Measurements from ENCODE around the gene SLC38A10. TPM values are rescaled to one million over a fixed set of nuclear protein-coding genes. Genes with fewer than 3 reads are reported as not detected.

SLC38A10 gene
- total and polyA plus RNA-seq, 2 of the 13 experiments (the other 11 are each of a cell fraction or from before 2014, with no cell fraction given): 23.4 to 55.8 TPM

DNA sequence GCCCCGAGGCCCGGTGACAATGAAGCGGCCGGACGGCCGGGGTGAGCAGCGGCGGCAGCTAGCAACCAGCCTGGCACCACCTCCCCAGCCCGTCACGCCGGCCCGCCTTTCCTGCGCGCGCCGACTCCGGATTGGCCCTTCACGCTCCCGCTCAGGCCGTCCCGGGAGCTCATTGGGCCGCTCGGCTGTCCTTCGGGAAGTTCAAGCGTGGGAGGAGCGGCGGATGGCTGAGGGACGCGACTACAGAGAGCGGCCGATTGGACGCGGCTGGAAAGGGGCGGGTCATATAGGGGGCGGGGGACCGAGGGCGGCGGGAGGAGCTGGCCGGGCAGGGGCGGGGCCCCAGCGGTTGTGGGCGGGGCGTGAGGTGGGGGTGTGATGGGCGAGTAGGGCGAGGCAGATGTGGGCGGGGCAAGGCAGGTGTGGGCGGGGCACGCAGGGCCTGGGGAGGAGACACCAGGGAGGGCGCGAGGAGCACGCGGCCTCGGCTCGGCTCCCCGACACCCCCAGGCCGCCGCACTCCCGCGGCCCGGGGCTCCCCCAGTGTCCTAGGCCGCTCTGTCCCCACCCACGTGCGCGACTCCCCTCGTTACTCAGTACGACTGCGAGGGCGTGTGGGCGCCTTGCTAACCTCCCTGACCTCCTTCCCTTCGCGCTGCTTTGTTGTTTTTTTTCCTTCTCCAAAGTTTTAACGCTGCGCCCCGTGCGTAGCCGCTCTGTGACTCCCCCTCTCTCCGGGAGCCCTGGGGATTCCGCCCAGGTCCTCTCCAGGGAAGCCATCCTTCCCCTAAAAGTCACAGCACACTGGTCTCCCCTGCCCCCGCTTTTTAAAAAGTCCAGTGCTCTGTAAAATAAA lies 72.0 kb downstream of the SLC38A10 start, which contains the start of gene CEP131 (continued):
- TF ChIP-seq PCBP2 (optimal IDR thresholded peaks at IDR 0.05; ENCODE audit: low read depth, low read length, poor library complexity, severe bottlenecking) (no peak), ZNF343 (CRISPR knock-in tag; IDR thresholded peaks at IDR 0.05) (no peak; the same call in 1 of the 2 replicates), ZBTB7B (CRISPR knock-in tag; IDR thresholded peaks at IDR 0.05) (peak; percentile 73), PPARG (CRISPR knock-in tag; conservative IDR thresholded peaks at IDR 0.05) (0 out of 2 replicates have a peak, but pooled peaks have one; percentile 24), GATAD2A (CRISPR knock-in tag; IDR thresholded peaks at IDR 0.05) (peak; percentile 62), ZNF3 (CRISPR knock-in tag; IDR thresholded peaks at IDR 0.05) (0 out of 2 replicates have a peak, but pooled peaks have one; percentile 19), ZNF484 (CRISPR knock-in tag; IDR thresholded peaks at IDR 0.05; ENCODE audit: borderline replicate concordance, low read depth) (no peak), HMG20A (CRISPR knock-in tag; IDR thresholded peaks at IDR 0.05; ENCODE audit: borderline replicate concordance) (peak; percentile 28; the same call in 1 of the 2 replicates), ZNF138 (CRISPR knock-in tag; IDR thresholded peaks at IDR 0.05; ENCODE audit: low read depth) (no peak), RXRA (CRISPR knock-in tag; IDR thresholded peaks at IDR 0.05) (peak; percentile 58), SALL1 (CRISPR knock-in tag; IDR thresholded peaks at IDR 0.05) (peak; percentile 72), ZNF577 (CRISPR knock-in tag; IDR thresholded peaks at IDR 0.05; ENCODE audit: borderline replicate concordance, low read depth) (no peak), HMG20B (CRISPR knock-in tag; conservative IDR thresholded peaks at IDR 0.05) (no peak)
- TF ChIP-seq, protein P1, sequence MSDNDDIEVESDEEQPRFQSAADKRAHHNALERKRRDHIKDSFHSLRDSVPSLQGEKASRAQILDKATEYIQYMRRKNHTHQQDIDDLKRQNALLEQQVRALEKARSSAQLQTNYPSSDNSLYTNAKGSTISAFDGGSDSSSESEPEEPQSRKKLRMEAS (IDR thresholded peaks at IDR 0.05): peak; percentile 99
- TF ChIP-seq, protein P2, sequence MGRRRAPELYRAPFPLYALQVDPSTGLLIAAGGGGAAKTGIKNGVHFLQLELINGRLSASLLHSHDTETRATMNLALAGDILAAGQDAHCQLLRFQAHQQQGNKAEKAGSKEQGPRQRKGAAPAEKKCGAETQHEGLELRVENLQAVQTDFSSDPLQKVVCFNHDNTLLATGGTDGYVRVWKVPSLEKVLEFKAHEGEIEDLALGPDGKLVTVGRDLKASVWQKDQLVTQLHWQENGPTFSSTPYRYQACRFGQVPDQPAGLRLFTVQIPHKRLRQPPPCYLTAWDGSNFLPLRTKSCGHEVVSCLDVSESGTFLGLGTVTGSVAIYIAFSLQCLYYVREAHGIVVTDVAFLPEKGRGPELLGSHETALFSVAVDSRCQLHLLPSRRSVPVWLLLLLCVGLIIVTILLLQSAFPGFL (CRISPR knock-in tag; IDR thresholded peaks at IDR 0.05): no peak
- TF ChIP-seq, protein P3, sequence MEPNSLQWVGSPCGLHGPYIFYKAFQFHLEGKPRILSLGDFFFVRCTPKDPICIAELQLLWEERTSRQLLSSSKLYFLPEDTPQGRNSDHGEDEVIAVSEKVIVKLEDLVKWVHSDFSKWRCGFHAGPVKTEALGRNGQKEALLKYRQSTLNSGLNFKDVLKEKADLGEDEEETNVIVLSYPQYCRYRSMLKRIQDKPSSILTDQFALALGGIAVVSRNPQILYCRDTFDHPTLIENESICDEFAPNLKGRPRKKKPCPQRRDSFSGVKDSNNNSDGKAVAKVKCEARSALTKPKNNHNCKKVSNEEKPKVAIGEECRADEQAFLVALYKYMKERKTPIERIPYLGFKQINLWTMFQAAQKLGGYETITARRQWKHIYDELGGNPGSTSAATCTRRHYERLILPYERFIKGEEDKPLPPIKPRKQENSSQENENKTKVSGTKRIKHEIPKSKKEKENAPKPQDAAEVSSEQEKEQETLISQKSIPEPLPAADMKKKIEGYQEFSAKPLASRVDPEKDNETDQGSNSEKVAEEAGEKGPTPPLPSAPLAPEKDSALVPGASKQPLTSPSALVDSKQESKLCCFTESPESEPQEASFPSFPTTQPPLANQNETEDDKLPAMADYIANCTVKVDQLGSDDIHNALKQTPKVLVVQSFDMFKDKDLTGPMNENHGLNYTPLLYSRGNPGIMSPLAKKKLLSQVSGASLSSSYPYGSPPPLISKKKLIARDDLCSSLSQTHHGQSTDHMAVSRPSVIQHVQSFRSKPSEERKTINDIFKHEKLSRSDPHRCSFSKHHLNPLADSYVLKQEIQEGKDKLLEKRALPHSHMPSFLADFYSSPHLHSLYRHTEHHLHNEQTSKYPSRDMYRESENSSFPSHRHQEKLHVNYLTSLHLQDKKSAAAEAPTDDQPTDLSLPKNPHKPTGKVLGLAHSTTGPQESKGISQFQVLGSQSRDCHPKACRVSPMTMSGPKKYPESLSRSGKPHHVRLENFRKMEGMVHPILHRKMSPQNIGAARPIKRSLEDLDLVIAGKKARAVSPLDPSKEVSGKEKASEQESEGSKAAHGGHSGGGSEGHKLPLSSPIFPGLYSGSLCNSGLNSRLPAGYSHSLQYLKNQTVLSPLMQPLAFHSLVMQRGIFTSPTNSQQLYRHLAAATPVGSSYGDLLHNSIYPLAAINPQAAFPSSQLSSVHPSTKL (CRISPR knock-in tag; IDR thresholded peaks at IDR 0.05): peak; percentile 39; the same call in 1 of the 2 replicates
- TF ChIP-seq, protein P4, sequence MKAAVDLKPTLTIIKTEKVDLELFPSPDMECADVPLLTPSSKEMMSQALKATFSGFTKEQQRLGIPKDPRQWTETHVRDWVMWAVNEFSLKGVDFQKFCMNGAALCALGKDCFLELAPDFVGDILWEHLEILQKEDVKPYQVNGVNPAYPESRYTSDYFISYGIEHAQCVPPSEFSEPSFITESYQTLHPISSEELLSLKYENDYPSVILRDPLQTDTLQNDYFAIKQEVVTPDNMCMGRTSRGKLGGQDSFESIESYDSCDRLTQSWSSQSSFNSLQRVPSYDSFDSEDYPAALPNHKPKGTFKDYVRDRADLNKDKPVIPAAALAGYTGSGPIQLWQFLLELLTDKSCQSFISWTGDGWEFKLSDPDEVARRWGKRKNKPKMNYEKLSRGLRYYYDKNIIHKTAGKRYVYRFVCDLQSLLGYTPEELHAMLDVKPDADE (CRISPR knock-in tag; IDR thresholded peaks at IDR 0.05): peak; percentile 81; the same call in 1 of the 2 replicates
- TF ChIP-seq, protein P5, sequence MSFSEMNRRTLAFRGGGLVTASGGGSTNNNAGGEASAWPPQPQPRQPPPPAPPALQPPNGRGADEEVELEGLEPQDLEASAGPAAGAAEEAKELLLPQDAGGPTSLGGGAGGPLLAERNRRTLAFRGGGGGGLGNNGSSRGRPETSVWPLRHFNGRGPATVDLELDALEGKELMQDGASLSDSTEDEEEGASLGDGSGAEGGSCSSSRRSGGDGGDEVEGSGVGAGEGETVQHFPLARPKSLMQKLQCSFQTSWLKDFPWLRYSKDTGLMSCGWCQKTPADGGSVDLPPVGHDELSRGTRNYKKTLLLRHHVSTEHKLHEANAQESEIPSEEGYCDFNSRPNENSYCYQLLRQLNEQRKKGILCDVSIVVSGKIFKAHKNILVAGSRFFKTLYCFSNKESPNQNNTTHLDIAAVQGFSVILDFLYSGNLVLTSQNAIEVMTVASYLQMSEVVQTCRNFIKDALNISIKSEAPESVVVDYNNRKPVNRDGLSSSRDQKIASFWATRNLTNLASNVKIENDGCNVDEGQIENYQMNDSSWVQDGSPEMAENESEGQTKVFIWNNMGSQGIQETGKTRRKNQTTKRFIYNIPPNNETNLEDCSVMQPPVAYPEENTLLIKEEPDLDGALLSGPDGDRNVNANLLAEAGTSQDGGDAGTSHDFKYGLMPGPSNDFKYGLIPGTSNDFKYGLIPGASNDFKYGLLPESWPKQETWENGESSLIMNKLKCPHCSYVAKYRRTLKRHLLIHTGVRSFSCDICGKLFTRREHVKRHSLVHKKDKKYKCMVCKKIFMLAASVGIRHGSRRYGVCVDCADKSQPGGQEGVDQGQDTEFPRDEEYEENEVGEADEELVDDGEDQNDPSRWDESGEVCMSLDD (CRISPR knock-in tag; IDR thresholded peaks at IDR 0.05; ENCODE audit: borderline replicate concordance): peak; percentile 78
- TF ChIP-seq, protein P6, sequence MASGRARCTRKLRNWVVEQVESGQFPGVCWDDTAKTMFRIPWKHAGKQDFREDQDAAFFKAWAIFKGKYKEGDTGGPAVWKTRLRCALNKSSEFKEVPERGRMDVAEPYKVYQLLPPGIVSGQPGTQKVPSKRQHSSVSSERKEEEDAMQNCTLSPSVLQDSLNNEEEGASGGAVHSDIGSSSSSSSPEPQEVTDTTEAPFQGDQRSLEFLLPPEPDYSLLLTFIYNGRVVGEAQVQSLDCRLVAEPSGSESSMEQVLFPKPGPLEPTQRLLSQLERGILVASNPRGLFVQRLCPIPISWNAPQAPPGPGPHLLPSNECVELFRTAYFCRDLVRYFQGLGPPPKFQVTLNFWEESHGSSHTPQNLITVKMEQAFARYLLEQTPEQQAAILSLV (CRISPR knock-in tag; IDR thresholded peaks at IDR 0.05; ENCODE audit: borderline replicate concordance): peak; percentile 90

All from HepG2 (cell line).